NCI-H82 treated with DMSO at 0.1 percent for 48 hours (cell line): Measurements from ENCODE around the gene NCK2.

Source experiments
- DNase-seq: peaks from one replicate; lab custom pipeline; 2025; ENCODE audit not compliant: unreplicated experiment; lab: John Stamatoyannopoulos, UW

NCK2 gene

GRCh38 chr2:105774781-105775337 is 30.1 kb downstream of the NCK2 start:
- no peak for DNase-seq

DNA sequence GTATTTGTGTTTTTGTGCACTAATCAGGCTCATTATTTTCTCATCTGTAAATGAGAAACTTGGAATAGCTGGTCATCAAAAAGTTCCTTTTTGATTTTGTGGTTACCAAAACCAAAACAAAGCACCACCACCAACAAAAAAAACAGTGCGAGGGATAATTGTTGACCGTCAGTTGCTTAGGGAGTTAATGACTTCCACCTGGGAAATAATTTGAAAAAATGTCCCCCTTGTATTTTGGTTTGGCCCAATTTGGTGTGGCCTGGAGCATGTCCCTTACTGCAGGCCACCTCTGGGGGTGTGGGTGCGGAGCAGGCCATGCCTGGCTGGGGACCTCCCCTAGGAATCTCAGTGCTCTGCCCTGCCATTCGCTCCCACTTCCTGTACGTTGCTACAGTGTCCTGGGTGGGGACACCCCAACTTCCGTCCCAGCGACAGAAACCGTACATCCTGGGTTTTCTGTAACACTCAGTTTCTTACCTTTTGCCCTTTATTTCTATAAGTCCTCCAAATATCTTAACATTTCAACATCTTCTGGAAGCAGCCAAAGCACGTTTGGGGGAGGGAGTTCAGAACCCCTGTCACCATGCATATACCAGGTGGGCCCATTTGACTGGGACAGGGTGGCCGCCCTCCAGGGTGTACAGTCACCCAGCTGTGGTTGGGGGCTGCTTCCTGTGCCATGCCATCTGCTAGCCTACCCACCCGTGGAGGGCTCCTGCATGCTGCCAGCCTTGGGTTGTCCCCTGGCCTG is 31.3 kb downstream of the NCK2 start:
- DNase-seq, result no peak

GRCh38 chr2:105776560-105776928 is 31.8 kb downstream of the NCK2 start:
- DNase-seq, result no peak

DNA sequence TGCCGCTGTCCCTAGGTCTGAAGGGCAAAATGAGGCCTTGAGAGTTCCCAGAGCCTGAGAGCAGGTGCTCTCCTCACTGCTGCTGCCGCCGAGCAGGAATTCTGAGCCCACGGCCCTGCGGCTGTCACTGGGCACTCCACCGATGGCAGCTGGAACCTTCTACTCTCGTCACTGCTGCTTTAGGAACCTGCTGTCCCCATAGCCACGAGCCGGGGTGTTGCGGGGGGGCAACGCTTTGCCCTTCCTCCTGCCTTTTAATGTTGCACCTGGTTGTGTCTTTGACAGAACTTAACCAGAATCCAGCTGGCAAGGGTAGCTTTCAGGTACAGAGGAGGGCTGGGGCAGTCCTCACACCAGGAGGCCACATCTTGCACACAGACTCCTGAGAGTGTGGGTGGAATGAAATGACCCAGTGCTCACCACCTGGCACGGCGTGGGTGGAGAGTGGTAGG is 32.3 kb downstream of the NCK2 start:
- DNase-seq, result no peak

DNA sequence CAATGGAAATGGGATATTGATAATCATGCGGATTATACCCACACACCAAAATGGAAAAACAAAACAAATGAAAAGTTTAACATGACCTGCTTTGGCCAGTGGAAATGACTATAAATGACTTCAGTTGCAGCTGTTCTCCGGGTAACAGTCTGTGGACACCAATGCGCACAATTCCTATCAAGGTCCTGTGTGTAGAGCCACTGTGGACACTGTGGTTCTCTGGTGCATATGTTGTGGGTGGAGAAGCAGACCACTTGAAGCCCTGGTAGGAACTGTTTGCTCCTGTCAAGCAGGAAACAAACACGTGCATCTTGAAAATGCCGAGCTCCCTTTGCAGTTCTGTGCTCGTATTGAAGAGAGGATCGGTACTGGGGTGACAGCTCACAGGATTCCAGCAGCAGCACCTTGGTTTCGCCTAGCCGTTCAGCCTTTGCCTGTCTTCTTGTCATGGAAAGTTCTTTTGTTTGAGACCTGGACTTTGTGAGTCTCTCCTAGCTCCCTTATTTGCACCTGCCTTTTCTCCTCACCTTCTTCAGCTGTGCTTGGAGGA is 32.9 kb downstream of the NCK2 start:
- no peak for DNase-seq

- DNase-seq, result no peak
Observed at GRCh38 chr2:105778080-105778607, 33.4 kb downstream of the NCK2 start.

DNA sequence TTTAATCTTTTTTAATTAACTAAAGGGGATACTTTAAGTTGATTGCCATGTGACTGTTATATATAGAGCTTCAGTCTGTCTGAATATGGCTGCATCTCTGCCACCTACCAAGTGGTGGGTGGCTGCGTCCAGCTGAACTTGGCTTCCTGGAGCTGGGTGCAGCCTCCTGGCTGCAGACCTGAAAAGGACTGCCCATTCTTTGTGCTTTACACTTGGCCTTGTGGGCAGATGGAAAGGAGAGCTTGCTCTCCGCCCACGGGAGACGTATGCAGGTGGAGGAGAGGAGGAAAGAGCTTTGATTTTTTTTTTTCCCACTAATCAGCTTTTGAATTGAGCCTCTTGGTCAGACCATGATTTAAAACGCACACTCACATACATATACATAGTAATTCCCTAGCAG is 34.7 kb downstream of the NCK2 start:
- peak; percentile 49 for DNase-seq

GRCh38 chr2:105780606-105781005 is 35.9 kb downstream of the NCK2 start:
- no peak for DNase-seq

DNA sequence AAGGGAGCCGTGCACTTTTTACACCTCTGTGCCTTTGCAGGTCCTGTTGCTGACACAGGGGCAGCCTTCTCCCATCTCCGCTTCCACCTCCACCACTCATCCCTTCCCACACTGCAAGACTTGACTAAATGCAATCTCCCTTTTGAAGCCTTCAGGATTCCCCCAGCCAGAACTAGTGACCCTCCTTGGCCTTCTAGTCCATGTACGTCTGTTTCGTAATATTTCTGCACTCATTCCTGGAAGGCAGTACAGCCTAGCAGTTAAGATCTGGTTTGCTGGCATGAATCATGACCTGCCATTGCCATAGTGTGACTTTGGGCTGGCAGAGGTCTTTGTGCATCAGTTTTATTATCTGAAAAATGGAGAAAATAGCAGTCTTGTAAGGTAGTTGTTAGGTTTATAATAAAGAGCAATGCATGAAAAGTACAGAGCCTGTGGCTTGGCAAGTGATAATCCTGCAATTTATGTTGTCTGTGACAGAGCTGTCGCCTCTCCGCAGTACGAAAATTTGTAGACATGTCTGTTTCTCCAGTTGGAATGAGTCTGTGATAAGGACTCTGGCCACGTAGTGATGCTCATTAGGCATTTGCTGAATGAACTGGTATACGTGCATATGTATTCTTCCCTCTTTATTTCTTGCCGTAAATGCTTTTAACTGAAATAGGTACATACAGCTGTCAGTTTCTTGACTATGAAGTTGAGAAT is 36.7 kb downstream of the NCK2 start:
- no peak for DNase-seq

- no peak for DNase-seq
Observed at GRCh38 chr2:105782123-105782522, 37.4 kb downstream of the NCK2 start.

DNA sequence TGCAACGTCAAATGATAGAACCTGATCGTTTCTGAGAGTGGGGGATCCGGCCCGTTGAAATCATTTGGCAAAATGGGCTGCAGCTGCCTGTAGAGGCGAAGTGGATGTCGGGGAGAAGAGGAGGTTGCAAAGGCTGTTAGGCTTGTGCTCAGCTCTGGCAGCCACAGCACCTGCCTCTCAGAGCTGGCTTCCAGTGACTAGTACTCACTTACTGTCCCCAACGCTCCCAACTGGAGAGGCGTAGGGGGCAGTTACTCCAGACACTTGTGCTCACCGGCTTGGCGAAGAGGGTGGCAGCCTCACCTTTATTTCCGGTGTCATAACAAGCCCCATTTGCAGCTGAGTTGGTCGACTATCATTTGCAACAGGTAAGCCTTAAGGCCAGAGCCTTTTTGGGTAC is 37.9 kb downstream of the NCK2 start:
- no peak for DNase-seq

- no peak for DNase-seq
Observed at GRCh38 chr2:105783151-105783738, 38.5 kb downstream of the NCK2 start.

DNA sequence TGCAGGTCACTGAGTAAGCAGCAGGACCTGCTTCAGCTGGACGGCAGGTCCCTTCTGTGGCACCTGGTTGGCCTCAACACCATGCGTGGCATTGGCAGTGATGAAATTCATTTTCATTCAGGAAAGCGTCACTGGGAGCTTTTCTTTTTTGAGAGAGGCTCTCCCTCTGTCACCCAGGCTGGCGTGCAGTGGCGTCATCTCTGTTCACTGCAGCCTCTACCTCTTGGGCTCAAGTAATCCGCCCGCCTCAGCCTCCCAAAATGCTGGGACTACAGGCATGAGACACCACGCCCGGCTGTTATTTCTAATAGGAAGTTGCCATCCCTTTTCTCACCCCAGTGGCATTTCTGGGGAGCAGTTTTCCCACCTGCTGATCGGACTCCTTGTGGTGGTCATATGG is 39.3 kb downstream of the NCK2 start:
- DNase-seq, result no peak

GRCh38 chr2:105784589-105784988 is 39.9 kb downstream of the NCK2 start:
- DNase-seq, result no peak

DNA sequence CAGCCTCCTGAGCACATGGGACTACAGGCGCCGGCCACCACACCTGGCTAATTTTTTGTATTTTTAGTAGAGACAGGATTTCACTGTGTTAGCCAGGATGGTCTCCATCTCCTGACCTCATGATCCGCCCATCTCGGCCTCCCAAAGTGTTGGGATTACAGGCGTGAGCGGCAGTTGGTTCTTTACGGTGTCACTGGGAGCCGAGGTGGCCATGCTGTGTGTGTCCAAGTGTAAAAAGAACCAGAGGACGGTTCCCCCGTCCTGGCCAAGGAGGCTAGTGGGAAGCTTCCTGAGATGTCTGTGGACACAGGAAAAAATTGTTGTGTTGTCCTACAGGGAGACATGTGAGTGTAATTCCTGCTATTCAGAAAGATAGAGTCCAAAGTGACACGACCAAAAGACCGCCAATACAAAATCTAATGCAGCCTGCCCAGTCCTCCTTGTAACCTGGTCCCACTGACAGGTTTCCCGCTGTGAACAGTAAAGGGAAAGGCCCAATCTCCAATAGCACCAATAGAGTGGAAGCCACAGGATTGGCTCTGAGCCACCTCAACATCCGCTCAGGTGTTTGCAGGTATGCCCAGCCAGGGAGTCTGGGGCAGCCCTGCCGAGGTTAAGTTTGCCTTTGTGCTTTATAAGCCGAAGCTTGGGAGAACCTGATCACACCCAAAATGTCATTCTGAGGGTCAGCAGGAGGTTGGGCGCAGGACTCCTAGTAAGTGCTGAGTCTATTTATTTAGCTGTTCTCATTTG is 40.6 kb downstream of the NCK2 start:
- DNase-seq, result no peak

DNA sequence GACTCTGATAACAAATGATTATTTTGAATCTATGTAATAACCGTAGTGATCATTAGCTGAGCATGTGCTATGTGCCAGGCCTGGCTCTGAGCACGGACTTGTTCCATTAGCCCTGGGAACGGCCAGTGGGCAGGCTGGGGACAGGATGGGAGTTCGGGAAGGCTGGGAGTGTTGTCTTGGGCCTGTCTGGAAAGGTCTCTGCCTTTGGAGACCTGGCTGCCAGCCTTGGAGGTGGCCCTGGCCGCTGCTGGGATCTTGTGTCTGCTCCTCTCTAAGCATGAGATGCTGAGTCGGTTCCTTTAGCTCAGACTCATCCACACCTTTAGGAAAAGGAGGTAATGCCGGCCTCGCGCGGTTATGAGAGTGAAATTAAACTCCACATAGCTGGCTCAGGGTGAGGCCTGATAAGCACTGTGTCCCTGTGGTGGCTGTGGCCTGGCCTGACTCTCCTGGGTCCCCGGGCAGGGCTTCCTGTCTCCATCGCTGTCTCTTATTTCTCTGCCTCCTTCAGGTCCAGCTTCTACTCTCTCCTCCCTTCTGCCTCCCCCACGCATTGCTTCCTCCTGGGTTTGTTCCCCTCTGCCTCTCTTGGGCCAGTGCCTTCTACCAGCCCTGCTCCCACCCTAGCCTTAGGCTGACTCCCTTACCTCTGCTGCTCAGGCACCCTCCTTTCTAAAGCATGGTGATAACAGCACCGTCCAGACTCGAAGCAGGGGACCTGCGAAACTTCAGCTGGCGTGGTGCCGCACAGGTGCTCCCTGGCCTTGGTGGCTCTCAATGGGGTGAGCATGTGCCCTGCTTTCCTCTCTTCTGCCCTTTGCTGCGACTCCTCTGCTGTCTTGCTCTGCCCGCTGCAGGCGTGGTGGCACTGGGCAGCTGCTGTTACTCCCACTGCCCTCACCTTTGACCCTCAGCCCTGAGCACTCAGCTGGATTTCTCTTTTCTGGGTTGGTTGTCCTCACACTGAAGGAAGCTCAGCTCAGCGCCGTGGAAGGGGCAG is 41.8 kb downstream of the NCK2 start:
- DNase-seq, result no peak

DNA sequence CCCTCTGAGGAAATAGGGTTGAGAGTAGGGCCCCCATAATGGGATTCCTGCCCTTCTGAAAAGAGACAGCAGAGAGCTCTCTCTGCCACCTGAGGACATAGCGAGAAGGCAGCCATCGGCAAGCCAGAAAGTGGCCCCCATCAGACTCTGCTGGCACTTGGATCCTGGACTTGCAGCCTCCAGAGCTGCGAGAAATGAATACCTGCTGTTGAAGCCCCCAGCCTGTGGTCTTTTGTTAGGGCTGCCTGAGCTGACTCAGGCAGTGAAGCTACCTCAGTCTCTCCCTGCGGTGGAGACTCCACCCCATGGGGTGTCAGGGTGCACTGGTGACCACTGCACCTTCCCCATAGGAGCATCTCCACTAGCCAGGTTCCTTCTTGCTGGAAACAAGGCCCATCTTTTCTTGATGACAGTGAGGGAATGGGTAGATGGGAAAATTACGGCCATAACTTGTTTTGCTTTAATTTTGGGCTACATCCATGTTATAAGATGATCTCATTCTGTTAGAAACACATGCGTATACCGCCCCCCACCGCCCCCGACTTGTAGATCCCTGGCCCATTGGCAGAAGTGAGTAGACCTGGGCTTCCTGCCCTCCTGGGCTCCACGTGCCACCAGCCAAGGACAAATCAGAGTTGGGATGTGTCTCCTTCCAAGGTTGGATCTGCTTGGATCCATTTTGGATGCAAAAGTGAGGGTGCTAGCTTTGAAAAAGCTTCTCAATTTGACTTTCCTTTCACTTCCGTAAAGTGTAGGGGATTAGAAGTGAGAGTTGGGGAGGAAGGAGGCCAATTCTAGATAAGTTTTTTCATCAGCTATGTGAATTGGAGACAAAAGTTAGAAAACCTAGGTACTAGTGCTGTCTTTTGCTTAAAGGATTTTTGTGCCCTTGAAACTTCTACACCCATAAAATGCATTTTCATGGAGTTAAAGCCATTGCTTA is 42.9 kb downstream of the NCK2 start:
- no peak for DNase-seq

DNA sequence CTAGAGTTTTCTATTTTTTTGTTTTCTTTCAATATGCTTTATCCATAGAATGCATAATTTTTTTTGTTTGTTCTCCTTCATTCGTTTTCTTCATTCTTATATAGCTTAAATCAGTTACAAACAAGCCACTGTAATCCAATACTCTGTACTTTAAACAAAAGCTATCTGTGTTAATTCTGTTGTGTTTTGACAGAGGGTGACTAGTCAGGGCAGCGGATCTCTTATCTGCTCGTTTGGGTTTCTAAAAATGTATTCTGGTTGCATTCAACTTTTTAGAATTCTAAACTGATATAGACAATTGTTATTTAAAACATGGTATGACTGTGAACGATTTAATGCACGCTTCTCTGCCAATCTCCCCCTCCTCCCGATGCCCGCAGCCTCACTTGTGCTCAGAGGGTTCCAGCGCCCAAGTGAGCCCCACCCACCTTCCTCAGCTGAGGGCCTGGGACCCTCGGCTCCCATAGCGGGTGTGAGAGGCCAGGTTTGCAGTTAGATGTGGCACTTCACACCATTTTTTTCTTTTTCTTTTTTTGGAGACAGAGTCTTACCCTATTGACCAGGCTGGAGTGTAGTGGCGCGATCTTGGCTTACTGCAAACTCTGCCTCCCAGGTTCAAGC is 44.1 kb downstream of the NCK2 start:
- DNase-seq, result no peak
